GM20431 (cell line): ENCODE data around the gene CACNA1C.
"Not testable (repeated sequence)": the region's sequence is repeated elsewhere in the genome, so short reads cannot be mapped to it uniquely, and the experiment has no call there.

Source experiments
- in situ Hi-C: fragments of 300-500 bp; cut with MseI, MboI; formaldehyde crosslinking; loops from one replicate; pipeline ENCODE4 v1.15.0; 2020; ENCODE audit warnings: low sequenced_read_pairs; ENCODE audit not compliant: unreplicated experiment

Gene CACNA1C

GRCh38 chr12:2129076-2129475, 76.3 kb downstream of the CACNA1C start:
- in situ Hi-C loops: no loop called here

GRCh38 chr12:2135661-2136418, 83.1 kb downstream of the CACNA1C start:
- in situ Hi-C loops: not testable (repeated sequence)

GRCh38 chr12:2136901-2137300, 84.1 kb downstream of the CACNA1C start:
- in situ Hi-C loops: no loop called here

- in situ Hi-C loops: no loop called here
Observed at GRCh38 chr12:2137711-2138110, 84.9 kb downstream of the CACNA1C start.

GRCh38 chr12:2138294-2138693, 85.5 kb downstream of the CACNA1C start:
- in situ Hi-C loops: no loop called here

GRCh38 chr12:2138871-2139308, 86.1 kb downstream of the CACNA1C start:
- in situ Hi-C loops: no loop called here

- in situ Hi-C loops: no loop called here
Observed at GRCh38 chr12:2139651-2140050, 86.9 kb downstream of the CACNA1C start.

GRCh38 chr12:2140858-2141519, 88.2 kb downstream of the CACNA1C start:
- in situ Hi-C loops: no loop called here

GRCh38 chr12:2142068-2142467, 89.3 kb downstream of the CACNA1C start:
- in situ Hi-C loops: no loop called here

GRCh38 chr12:2144951-2145350, 92.2 kb downstream of the CACNA1C start:
- in situ Hi-C loops: no loop called here

- in situ Hi-C loops: no loop called here
Observed at GRCh38 chr12:2145433-2145998, 92.7 kb downstream of the CACNA1C start.

- in situ Hi-C loops: no loop called here
Observed at GRCh38 chr12:2147335-2147734, 94.5 kb downstream of the CACNA1C start.

GRCh38 chr12:2149091-2149490, 96.3 kb downstream of the CACNA1C start:
- in situ Hi-C loops: no loop called here

GRCh38 chr12:2150833-2151232, 98.0 kb downstream of the CACNA1C start:
- in situ Hi-C loops: no loop called here

GRCh38 chr12:2151391-2151790, 98.6 kb downstream of the CACNA1C start:
- in situ Hi-C loops: no loop called here

GRCh38 chr12:2152134-2152533, 99.3 kb downstream of the CACNA1C start:
- in situ Hi-C loops: no loop called here

- in situ Hi-C loops: no loop called here
Observed at GRCh38 chr12:2154050-2154449, 101.3 kb downstream of the CACNA1C start.

GRCh38 chr12:2154521-2154920, 101.7 kb downstream of the CACNA1C start:
- in situ Hi-C loops: no loop called here

- in situ Hi-C loops: no loop called here
Observed at GRCh38 chr12:2156333-2156732, 103.5 kb downstream of the CACNA1C start.

GRCh38 chr12:2160043-2160442, 107.3 kb downstream of the CACNA1C start:
- in situ Hi-C loops: no loop called here

GRCh38 chr12:2161473-2161872, 108.7 kb downstream of the CACNA1C start:
- in situ Hi-C loops: no loop called here
